K562 (cell line): Measurements from ENCODE around the gene SZT2. TPM values are rescaled to one million over a fixed set of nuclear protein-coding genes. Genes with fewer than 3 reads are reported as not detected.

Experiments
- HEY1 ChIP-seq: fragments of 250-450 bp; sonication (Bioruptor Pico); IDR thresholded peaks from 2 replicates; pipeline ENCODE4 v1.5.0; 2020; ENCODE audit warnings: mild to moderate bottlenecking, moderate library complexity, borderline replicate concordance
- MYNN ChIP-seq, 2 experiments: sonication (generic); formaldehyde crosslinking in 1 of 2; IDR thresholded peaks; 2 replicates each; pipeline versions ENCODE4 v1.5.0 to v1.6.1; 2016 to 2020; ENCODE audit warnings: antibody characterized with exemption in 1 of 2, missing genetic modification reagents in 1 of 2
- NFE2 ChIP-seq: IDR thresholded peaks from 2 replicates; pipeline ENCODE4 v1.6.1; 2014; ENCODE audit warnings: antibody characterized with exemption, low read depth
- NKRF ChIP-seq: fragments of 450-650 bp; IDR thresholded peaks from 2 replicates; pipeline ENCODE4 v1.6.1; 2016; ENCODE audit warnings: borderline replicate concordance
- POLR2AphosphoS5 ChIP-seq: IDR thresholded peaks from 2 replicates; pipeline ENCODE4 v1.6.1; 2011; ENCODE audit warnings: mild to moderate bottlenecking, low read depth, low read length, moderate library complexity; ENCODE audit not compliant: control insufficient read depth, insufficient read depth
- SMARCA5 ChIP-seq: fragments of 450-650 bp; IDR thresholded peaks from 2 replicates; pipeline ENCODE4 v1.6.1; 2016
- THAP12 ChIP-seq: fragments of 250-450 bp; sonication (Bioruptor Pico); IDR thresholded peaks from 2 replicates; pipeline ENCODE4 v1.9.0; 2021; ENCODE audit warnings: mild to moderate bottlenecking, inconsistent platforms
- ZHX1 ChIP-seq: fragments of 150-350 bp; conservative IDR thresholded peaks from 2 replicates; pipeline ENCODE4 v1.6.1; 2014; ENCODE audit warnings: low read length
- ZNF407 ChIP-seq: fragments of 450-650 bp; IDR thresholded peaks from 2 replicates; pipeline ENCODE4 v1.6.1; 2016; ENCODE audit warnings: low read depth
- ZNF431 ChIP-seq: sonication (generic); formaldehyde crosslinking; IDR thresholded peaks from 2 replicates; pipeline ENCODE4 v1.8.0; 2022; ENCODE audit warnings: mild to moderate bottlenecking, missing genetic modification reagents
- polyA plus RNA-seq, 8 experiments: library from polyadenylated mRNA; depleted of rRNA in 4 of 8; stranded (reverse) in 5 of 8; unstranded in 3 of 8; fragments of >200 nt; fragmentation: Nextera tagmentation in 2 of 8; fragmentation: Illumina TruSeq in 1 of 8; extraction: Ambion mirVana in 2 of 8; extraction: Trizol in 1 of 8; gene quantifications; 2 replicates each; pipeline versions ENCODE4 v1.2.1 to v1.2.3, GENCODE V29; 2011 to 2014; ENCODE audit warnings: inconsistent platforms in 1 of 8, missing spikeins in 1 of 8
- total RNA-seq, 7 experiments: library from RNA; depleted of rRNA in 6 of 7; stranded (reverse); fragments of >200 nt in 6 of 7; fragmentation: Illumina TruSeq in 2 of 7; extraction: Trizol in 2 of 7; gene quantifications; 2 replicates each; pipeline versions ENCODE4 v1.2.1 to v1.2.3, GENCODE V29; 2011 to 2021; ENCODE audit warnings: low replicate concordance in 1 of 7

The SZT2 gene
- total and polyA plus RNA-seq, 9 of the 15 experiments (the other 6 are each of a cell fraction or from before 2014, with no cell fraction given): 0.88 to 31.0 (median 12.8) TPM

GRCh38 chr1:43358746-43359693, 30.7 kb upstream of the SZT2 start, which contains the start of gene CDC20 (continued):
- TF ChIP-seq ZNF407 (peak; percentile 82), ZNF431 (0 out of 2 replicates have a peak, but pooled peaks have one; percentile 37), NKRF (peak; percentile 91; the same call in 1 of the 2 replicates), HEY1 (CRISPR knock-in tag) (no peak), THAP12 (CRISPR knock-in tag) (peak; percentile 87), NFE2 (0 out of 2 replicates have a peak, but pooled peaks have one; percentile 3), MYNN (IDR thresholded peaks at IDR 0.05) (peak; percentile 43; the same call in 1 of the 2 replicates), MYNN (CRISPR knock-in tag; IDR thresholded peaks at IDR 0.05) (no peak), POLR2AphosphoS5 (peak; percentile 61; the same call in 1 of the 2 replicates), ZHX1 (peak; percentile 95), SMARCA5 (no peak)
